Measurements from ENCODE around the gene RPTOR. TPM values are rescaled to one million over a fixed set of nuclear protein-coding genes. Genes with fewer than 3 reads are reported as not detected.
"Not testable (repeated sequence)": the region's sequence is repeated elsewhere in the genome, so short reads cannot be mapped to it uniquely, and the experiment has no call there.

RPTOR gene
- total RNA-seq, 6 experiments from 2014 or later, result 34.4 to 39.2 (median 35.5) TPM

DNA sequence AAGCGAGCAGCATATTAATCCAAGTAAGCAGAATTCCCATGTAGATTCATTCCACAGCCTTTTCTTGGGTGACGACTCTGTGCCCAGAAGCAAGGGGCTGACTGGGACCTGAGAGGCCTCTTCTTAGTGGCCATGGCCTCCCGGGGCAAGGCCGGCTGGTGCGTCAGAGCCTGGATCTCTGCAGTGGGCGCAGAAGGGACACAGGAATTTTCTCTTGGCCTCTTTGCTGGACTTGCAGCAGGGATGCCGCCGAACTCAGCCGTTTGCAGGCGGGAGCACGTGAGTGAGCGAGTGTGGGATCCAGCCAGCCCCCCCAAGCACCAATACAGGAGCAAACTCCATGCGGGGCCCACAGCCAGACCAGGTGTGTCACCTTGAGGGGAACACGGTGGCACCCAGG lies 151.8 kb downstream of the RPTOR start:
- no peak overlapping the region for H3K27ac Mint-ChIP-seq
- peaks cover 6% of the 10 kb centered on the region; the same call in 1 of the 2 replicates for H3K9me3 Mint-ChIP-seq
- TF ChIP-seq, protein P1, sequence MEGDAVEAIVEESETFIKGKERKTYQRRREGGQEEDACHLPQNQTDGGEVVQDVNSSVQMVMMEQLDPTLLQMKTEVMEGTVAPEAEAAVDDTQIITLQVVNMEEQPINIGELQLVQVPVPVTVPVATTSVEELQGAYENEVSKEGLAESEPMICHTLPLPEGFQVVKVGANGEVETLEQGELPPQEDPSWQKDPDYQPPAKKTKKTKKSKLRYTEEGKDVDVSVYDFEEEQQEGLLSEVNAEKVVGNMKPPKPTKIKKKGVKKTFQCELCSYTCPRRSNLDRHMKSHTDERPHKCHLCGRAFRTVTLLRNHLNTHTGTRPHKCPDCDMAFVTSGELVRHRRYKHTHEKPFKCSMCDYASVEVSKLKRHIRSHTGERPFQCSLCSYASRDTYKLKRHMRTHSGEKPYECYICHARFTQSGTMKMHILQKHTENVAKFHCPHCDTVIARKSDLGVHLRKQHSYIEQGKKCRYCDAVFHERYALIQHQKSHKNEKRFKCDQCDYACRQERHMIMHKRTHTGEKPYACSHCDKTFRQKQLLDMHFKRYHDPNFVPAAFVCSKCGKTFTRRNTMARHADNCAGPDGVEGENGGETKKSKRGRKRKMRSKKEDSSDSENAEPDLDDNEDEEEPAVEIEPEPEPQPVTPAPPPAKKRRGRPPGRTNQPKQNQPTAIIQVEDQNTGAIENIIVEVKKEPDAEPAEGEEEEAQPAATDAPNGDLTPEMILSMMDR (IDR thresholded peaks at IDR 0.05), result no peak
- peaks cover 12% of the 10 kb centered on the region for H3K36me3 Mint-ChIP-seq (ENCODE audit: low read depth)
- DNase-seq, result no peak
- no peak overlapping the region for H3K4me3 Mint-ChIP-seq
- H3K4me1 Mint-ChIP-seq (ENCODE audit: low read depth), result peaks cover 20% of the 10 kb centered on the region
- peaks cover 8% of the 10 kb centered on the region for H3K27me3 Mint-ChIP-seq (ENCODE audit: insufficient read depth)

DNA sequence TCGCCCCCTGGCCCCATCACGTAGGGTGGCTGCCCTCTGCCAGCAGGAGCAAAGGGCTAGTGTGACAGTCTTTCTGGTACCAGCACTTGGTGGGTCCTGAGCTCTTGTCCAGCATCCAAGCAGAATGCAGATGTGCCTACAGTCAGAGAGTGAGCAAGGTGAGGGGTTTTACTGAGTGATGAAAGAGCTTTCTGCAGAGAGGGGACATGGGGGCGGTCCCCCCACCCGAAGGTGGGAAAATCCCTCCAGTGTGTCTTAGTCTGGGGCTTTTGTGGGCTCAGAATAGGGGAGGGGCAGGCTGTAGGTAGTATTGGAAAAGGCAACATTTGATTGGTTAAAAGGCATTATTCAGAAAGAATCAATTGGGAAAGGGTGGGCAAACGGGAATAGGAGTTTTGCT lies 152.3 kb downstream of the RPTOR start:
- DNase-seq, result no peak
- Mint-ChIP-seq H3K27me3 (ENCODE audit: insufficient read depth) (peaks cover 8% of the 10 kb centered on the region), H3K4me3 (no peak overlapping the region), H3K9me3 (peaks cover 6% of the 10 kb centered on the region; the same call in 1 of the 2 replicates), H3K36me3 (ENCODE audit: low read depth) (peaks cover 12% of the 10 kb centered on the region), H3K27ac (no peak overlapping the region), H3K4me1 (ENCODE audit: low read depth) (peaks cover 20% of the 10 kb centered on the region)
- TF ChIP-seq, protein P1 (IDR thresholded peaks at IDR 0.05), result no peak

DNA sequence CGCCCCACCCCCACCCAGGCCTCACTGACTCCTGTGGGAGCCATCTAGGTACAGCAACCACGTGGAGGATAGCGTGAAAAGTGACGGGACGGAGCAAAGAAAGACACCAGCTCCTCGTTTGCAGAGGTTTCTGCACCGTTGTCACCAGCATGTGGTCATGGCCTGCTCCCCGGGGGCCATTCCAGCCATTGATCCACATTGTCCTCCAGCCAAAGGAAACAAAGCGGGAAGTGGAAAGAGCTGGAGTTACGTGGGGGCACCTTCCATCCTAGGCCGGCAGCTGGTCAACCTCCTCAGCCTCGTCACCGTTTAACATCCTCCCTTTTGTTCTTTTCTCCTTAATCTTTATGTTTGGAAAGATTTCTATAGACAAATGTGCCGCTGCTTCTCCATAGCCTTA lies 153.7 kb downstream of the RPTOR start:
- Mint-ChIP-seq H3K9me3 (peaks cover 6% of the 10 kb centered on the region; the same call in 1 of the 2 replicates), H3K4me3 (no peak overlapping the region), H3K4me1 (ENCODE audit: low read depth) (peaks cover 15% of the 10 kb centered on the region), H3K36me3 (ENCODE audit: low read depth) (peaks cover 12% of the 10 kb centered on the region), H3K27me3 (ENCODE audit: insufficient read depth) (peaks cover 8% of the 10 kb centered on the region), H3K27ac (no peak overlapping the region)
- DNase-seq, result no peak
- TF ChIP-seq, protein P1 (IDR thresholded peaks at IDR 0.05), result no peak

DNA sequence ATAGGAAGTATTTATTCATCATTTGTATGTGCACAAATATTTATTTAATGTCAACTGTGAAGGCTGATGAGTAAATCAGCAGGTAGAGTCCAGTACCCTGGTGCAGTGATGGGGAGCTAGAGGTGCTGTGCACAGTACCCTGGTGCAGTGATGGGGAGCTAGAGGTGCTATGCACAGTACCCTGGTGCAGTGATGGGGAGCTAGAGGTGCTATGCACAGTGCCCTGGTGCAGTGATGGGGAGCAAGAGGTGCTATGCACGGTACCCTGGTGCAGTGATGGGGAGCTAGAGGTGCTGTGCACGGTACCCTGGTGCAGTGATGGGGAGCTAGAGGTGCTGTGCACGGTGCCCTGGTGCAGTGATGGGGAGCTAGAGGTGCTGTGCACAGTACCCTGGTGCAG lies 154.6 kb downstream of the RPTOR start:
- not testable (repeated sequence) for DNase-seq; H3K27me3 Mint-ChIP-seq (ENCODE audit: insufficient read depth); H3K9me3 Mint-ChIP-seq; H3K4me3 Mint-ChIP-seq; H3K27ac Mint-ChIP-seq
- Mint-ChIP-seq H3K36me3 (ENCODE audit: low read depth) (peaks cover 12% of the 10 kb centered on the region), H3K4me1 (ENCODE audit: low read depth) (peaks cover 18% of the 10 kb centered on the region)

DNA sequence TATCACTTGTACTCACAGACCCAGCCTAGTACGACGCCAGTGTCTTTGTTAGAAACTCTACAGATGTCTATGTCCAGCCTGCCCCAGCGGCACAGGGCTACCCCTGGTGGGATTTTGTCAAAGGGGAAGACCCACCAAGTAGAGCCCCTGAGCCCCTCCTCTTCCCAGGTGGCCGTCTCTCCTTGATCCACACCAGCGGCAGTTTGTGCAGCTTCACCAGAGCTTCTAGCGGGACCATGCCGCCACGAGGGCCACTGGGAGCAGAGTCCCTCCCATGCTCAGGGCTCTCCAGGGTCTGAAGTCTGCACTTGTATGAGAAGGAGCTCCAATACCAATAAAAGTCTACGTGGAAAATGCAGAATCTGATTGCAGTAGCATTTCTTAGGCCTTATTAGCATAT lies 157.1 kb downstream of the RPTOR start:
- Mint-ChIP-seq H3K4me1 (ENCODE audit: low read depth) (peaks cover 29% of the 10 kb centered on the region), H3K27ac (no peak overlapping the region), H3K27me3 (ENCODE audit: insufficient read depth) (peaks cover 7% of the 10 kb centered on the region; the same call in 1 of the 2 replicates), H3K4me3 (no peak overlapping the region), H3K9me3 (peaks cover 6% of the 10 kb centered on the region; the same call in 1 of the 2 replicates), H3K36me3 (ENCODE audit: low read depth) (peaks cover 12% of the 10 kb centered on the region; the same call in 1 of the 2 replicates)
- TF ChIP-seq, protein P1 (IDR thresholded peaks at IDR 0.05), result no peak
- DNase-seq, result no peak

DNA sequence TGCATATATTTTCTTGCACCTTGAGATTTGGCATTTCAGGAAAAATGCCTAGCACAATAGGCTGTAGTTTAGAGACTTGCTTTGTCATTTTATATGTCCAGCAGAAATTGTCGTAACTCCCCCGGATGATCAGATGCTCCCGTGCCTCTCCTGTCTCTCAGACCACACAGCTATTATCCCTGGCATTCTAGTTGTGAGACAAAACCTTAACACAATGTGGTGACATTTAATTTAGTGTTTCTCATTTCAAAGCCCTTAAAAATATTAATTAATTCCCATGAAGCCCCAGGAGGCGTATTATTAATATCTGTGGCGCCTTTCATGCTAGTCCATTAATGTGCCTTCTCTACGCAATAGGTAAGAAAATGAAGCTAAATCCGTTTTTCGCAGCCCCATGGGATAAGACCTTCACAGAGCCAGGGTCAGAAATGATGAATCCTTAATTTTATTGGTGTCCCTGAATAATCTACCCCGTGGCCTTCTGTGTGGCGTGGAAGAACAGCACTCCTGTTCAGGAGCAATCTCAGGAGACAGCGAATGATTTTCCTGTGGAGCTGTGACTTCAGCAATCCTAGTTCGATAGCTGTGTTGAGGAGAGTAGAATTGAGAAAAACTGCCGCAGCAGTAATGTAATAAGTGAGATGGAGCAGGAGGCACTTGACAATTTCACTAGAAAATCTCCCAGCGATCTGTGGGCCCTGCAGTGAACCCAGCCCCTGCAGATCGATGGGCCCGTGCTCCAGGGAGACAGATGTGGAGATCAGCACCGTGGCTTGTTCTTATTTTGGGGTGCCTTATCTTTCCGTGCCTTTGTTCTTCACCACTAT lies 157.9 kb downstream of the RPTOR start:
- TF ChIP-seq, protein P1 (IDR thresholded peaks at IDR 0.05), result no peak
- peaks cover 6% of the 10 kb centered on the region; the same call in 1 of the 2 replicates for H3K9me3 Mint-ChIP-seq
- H3K27ac Mint-ChIP-seq, result no peak overlapping the region
- H3K36me3 Mint-ChIP-seq (ENCODE audit: low read depth), result peaks cover 12% of the 10 kb centered on the region; the same call in 1 of the 2 replicates
- no peak for DNase-seq
- H3K4me3 Mint-ChIP-seq, result no peak overlapping the region
- H3K27me3 Mint-ChIP-seq (ENCODE audit: insufficient read depth), result peaks cover 3% of the 10 kb centered on the region; the same call in 1 of the 2 replicates
- H3K4me1 Mint-ChIP-seq (ENCODE audit: low read depth), result peaks cover 31% of the 10 kb centered on the region

Data from HFFc6 (cell line).